HL-60 (cell line): ENCODE results near the gene NIPBL.
"Not testable (repeated sequence)": the region's sequence is repeated elsewhere in the genome, so short reads cannot be mapped to it uniquely, and the experiment has no call there.

Source experiments
- GABPA ChIP-seq: IDR thresholded peaks from 2 replicates; pipeline ENCODE4 v1.6.1; 2012; ENCODE audit warnings: low read depth
- POLR2AphosphoS5 ChIP-seq: IDR thresholded peaks from 2 replicates; pipeline ENCODE4 v1.6.1; 2012; ENCODE audit warnings: low read depth
- TF ChIP-seq, protein P1 (sequence below): IDR thresholded peaks from one replicate; pipeline ENCODE4 v1.5.1; 2011; ENCODE audit warnings: low read length, control low read depth, inconsistent platforms; ENCODE audit not compliant: insufficient read depth
- TF ChIP-seq, protein P2 (sequence below): IDR thresholded peaks from 2 replicates; pipeline ENCODE4 v1.6.1; 2012; ENCODE audit warnings: low read depth; ENCODE audit not compliant: insufficient replicate concordance

DNA sequence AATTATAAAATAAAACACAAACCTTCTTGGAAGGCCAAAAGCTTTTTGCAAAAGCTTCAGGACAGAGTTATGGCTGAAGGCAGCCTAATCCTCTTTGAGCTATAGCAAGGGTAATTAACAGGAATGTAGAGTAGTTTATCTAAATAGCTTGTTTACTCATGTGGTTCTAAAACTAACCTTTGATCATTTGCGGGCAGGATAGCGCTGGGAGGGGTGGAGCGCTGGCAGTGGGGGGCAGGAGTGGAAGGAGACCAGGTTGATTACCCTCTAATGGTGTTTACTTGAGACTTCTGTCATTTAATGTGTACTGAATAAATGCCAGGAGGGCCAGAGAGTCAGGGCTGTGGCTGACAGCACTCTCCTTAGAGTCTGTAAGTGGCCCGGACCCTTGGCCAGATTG lies 217.2 kb downstream of the NIPBL start:
- TF ChIP-seq, protein P1, sequence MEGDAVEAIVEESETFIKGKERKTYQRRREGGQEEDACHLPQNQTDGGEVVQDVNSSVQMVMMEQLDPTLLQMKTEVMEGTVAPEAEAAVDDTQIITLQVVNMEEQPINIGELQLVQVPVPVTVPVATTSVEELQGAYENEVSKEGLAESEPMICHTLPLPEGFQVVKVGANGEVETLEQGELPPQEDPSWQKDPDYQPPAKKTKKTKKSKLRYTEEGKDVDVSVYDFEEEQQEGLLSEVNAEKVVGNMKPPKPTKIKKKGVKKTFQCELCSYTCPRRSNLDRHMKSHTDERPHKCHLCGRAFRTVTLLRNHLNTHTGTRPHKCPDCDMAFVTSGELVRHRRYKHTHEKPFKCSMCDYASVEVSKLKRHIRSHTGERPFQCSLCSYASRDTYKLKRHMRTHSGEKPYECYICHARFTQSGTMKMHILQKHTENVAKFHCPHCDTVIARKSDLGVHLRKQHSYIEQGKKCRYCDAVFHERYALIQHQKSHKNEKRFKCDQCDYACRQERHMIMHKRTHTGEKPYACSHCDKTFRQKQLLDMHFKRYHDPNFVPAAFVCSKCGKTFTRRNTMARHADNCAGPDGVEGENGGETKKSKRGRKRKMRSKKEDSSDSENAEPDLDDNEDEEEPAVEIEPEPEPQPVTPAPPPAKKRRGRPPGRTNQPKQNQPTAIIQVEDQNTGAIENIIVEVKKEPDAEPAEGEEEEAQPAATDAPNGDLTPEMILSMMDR, result not testable (repeated sequence)
- TF ChIP-seq, protein P2, sequence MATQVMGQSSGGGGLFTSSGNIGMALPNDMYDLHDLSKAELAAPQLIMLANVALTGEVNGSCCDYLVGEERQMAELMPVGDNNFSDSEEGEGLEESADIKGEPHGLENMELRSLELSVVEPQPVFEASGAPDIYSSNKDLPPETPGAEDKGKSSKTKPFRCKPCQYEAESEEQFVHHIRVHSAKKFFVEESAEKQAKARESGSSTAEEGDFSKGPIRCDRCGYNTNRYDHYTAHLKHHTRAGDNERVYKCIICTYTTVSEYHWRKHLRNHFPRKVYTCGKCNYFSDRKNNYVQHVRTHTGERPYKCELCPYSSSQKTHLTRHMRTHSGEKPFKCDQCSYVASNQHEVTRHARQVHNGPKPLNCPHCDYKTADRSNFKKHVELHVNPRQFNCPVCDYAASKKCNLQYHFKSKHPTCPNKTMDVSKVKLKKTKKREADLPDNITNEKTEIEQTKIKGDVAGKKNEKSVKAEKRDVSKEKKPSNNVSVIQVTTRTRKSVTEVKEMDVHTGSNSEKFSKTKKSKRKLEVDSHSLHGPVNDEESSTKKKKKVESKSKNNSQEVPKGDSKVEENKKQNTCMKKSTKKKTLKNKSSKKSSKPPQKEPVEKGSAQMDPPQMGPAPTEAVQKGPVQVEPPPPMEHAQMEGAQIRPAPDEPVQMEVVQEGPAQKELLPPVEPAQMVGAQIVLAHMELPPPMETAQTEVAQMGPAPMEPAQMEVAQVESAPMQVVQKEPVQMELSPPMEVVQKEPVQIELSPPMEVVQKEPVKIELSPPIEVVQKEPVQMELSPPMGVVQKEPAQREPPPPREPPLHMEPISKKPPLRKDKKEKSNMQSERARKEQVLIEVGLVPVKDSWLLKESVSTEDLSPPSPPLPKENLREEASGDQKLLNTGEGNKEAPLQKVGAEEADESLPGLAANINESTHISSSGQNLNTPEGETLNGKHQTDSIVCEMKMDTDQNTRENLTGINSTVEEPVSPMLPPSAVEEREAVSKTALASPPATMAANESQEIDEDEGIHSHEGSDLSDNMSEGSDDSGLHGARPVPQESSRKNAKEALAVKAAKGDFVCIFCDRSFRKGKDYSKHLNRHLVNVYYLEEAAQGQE, result not testable (repeated sequence)
- TF ChIP-seq POLR2AphosphoS5, GABPA: not testable (repeated sequence)
